Activated CD4-positive, CD25-positive, alpha-beta regulatory T cell treated with anti-CD3 and anti-CD28 coated beads, Interleukin-2, amount 50 U/mL, for 72 hours (primary cell): ENCODE data around the gene SLC34A1.
A peak's percentile ranks its signal among the peaks of the same experiment; 100 is the strongest.
"Not testable (repeated sequence)": the region's sequence is repeated elsewhere in the genome, so short reads cannot be mapped to it uniquely, and the experiment has no call there.

ENCODE experiments used
- DNase-seq: peaks from one replicate; pipeline ENCODE4 v3.0.0; 2021

Gene SLC34A1

GRCh38 chr5:177414481-177414880, 30.2 kb downstream of the SLC34A1 start:
- DNase-seq: no peak

- DNase-seq: not testable (repeated sequence)
These were observed 32.8 kb downstream of the SLC34A1 start for GRCh38 chr5:177417081-177417480.

- no peak for DNase-seq
These were observed 34.8 kb downstream of the SLC34A1 start for GRCh38 chr5:177419046-177419445.

GRCh38 chr5:177420472-177420871, 36.2 kb downstream of the SLC34A1 start:
- DNase-seq: not testable (repeated sequence)

GRCh38 chr5:177421062-177421798, 37.0 kb downstream of the SLC34A1 start:
- no peak for DNase-seq

- no peak for DNase-seq
These were observed 39.4 kb downstream of the SLC34A1 start for GRCh38 chr5:177423671-177424070.

GRCh38 chr5:177425196-177425800, 41.1 kb downstream of the SLC34A1 start:
- DNase-seq: no peak

GRCh38 chr5:177425801-177426565, 41.7 kb downstream of the SLC34A1 start:
- peak; percentile 96 for DNase-seq

- DNase-seq: peak; percentile 70
These were observed 42.5 kb downstream of the SLC34A1 start, which contains the start of gene GRK6 for GRCh38 chr5:177426566-177427210. Gene GRK6, plus strand, starts transcription at chr5:177426676. Its CDS starts 170 bp downstream, at chr5:177426846.

GRCh38 chr5:177427211-177427822, 43.1 kb downstream of the SLC34A1 start:
- DNase-seq: peak; percentile 43

GRCh38 chr5:177427919-177428573, 43.8 kb downstream of the SLC34A1 start:
- DNase-seq: peak; percentile 41

- DNase-seq: peak; percentile 37
These were observed 44.5 kb downstream of the SLC34A1 start for GRCh38 chr5:177428574-177429217.

GRCh38 chr5:177429248-177430040, 45.2 kb downstream of the SLC34A1 start:
- DNase-seq: peak; percentile 77

- DNase-seq: peak; percentile 32
These were observed 46.1 kb downstream of the SLC34A1 start for GRCh38 chr5:177430140-177430951.

GRCh38 chr5:177430972-177431316, 46.7 kb downstream of the SLC34A1 start:
- no peak for DNase-seq

- peak; percentile 64 for DNase-seq
These were observed 47.3 kb downstream of the SLC34A1 start for GRCh38 chr5:177431317-177432142.

- no peak for DNase-seq
These were observed 48.1 kb downstream of the SLC34A1 start for GRCh38 chr5:177432143-177432838.
